CMK (cell line): ENCODE measurements around the gene CALHM4.
"Not testable (repeated sequence)": the region's sequence is repeated elsewhere in the genome, so short reads cannot be mapped to it uniquely, and the experiment has no call there.

Experiments used
- DNase-seq: peaks from one replicate; pipeline ENCODE4 v3.0.0-alpha.2; 2010; ENCODE audit warnings: low read depth

The CALHM4 gene

GRCh38 chr6:116577486-116577885 lies 23.9 kb downstream of the CALHM4 start:
- DNase-seq, result no peak

GRCh38 chr6:116578335-116578734 lies 24.8 kb downstream of the CALHM4 start:
- no peak for DNase-seq

- no peak for DNase-seq
Measured at GRCh38 chr6:116579143-116579542, 25.6 kb downstream of the CALHM4 start.

- no peak for DNase-seq
Measured at GRCh38 chr6:116580198-116580597, 26.6 kb downstream of the CALHM4 start.

- DNase-seq, result no peak
Measured at GRCh38 chr6:116586276-116586675, 32.7 kb downstream of the CALHM4 start.

- DNase-seq, result no peak
Measured at GRCh38 chr6:116586738-116587137, 33.2 kb downstream of the CALHM4 start.

- DNase-seq, result no peak
Measured at GRCh38 chr6:116595247-116595646, 41.7 kb downstream of the CALHM4 start.

GRCh38 chr6:116596815-116597214 lies 43.3 kb downstream of the CALHM4 start:
- DNase-seq, result no peak

- not testable (repeated sequence) for DNase-seq
Measured at GRCh38 chr6:116603916-116604315, 50.4 kb downstream of the CALHM4 start.

GRCh38 chr6:116604868-116605267 lies 51.3 kb downstream of the CALHM4 start:
- not testable (repeated sequence) for DNase-seq

GRCh38 chr6:116605935-116606334 lies 52.4 kb downstream of the CALHM4 start:
- no peak for DNase-seq
